WERI-Rb-1 (cell line): ENCODE results near the gene RTTN.
"Not testable (repeated sequence)": the region's sequence is repeated elsewhere in the genome, so short reads cannot be mapped to it uniquely, and the experiment has no call there.

Experiments used
- DNase-seq: peaks from one replicate; pipeline ENCODE4 v3.0.0-alpha.2; 2020
- H3K27ac ChIP-seq: fragments of 250-450 bp; sonication (Bioruptor Pico); 2 replicates; pipeline ENCODE4 v1.5.1; 2020; ENCODE audit warnings: mild to moderate bottlenecking, moderate library complexity
- H3K27me3 ChIP-seq: fragments of 250-450 bp; sonication (Bioruptor Pico); 2 replicates; pipeline ENCODE4 v1.5.1; 2021; ENCODE audit warnings: mild to moderate bottlenecking, low read depth, moderate library complexity; ENCODE audit not compliant: insufficient read depth, severe bottlenecking
- H3K36me3 ChIP-seq: fragments of 250-450 bp; sonication (Bioruptor Pico); 2 replicates; pipeline ENCODE4 v1.5.1; 2020; ENCODE audit warnings: mild to moderate bottlenecking, moderate library complexity
- H3K4me3 ChIP-seq: 2 replicates; pipeline ENCODE4 v1.5.1; 2011; ENCODE audit warnings: low read depth, mild to moderate bottlenecking, control low read depth, low read length
- H3K9me3 ChIP-seq: fragments of 250-450 bp; sonication (Bioruptor Pico); 2 replicates; pipeline ENCODE4 v1.5.1; 2021; ENCODE audit warnings: mild to moderate bottlenecking, moderate library complexity; ENCODE audit not compliant: severe bottlenecking
- TF ChIP-seq, protein P1 (sequence below): IDR thresholded peaks from 2 replicates; pipeline ENCODE4 v1.5.1; 2011; ENCODE audit warnings: low read depth, mild to moderate bottlenecking, control low read depth, inconsistent platforms, low read length

Gene RTTN

GRCh38 chr18:70121842-70122241, 83.6 kb downstream of the RTTN start:
- Histone ChIP-seq H3K27me3 (no peaks in the 10 kb centered on the region), H3K9me3 (no peaks in the 10 kb centered on the region)

DNA sequence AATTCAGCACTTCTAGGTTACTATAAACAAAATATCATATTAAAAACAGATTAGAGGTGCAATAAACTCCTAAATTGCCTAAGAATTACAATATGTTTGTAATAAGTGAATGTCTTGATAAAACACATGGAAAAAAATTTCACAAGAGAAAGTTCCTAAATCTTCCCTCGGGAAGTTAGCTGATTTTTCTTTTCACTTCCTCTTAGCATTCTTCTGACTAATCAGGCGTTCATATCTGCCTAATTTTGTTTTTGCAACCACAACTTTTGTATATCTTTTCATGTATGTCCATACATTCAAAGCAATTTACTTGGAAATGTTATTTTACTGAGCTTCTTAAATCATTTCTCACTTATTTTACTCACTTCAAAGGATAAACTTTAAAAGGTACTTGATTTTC, 88.5 kb downstream of the RTTN start:
- Histone ChIP-seq H3K27me3 (no peaks in the 10 kb centered on the region), H3K27ac (no peak overlapping the region)
- no peak for DNase-seq

More at GRCh38 chr18:70121842-70122241, 83.6 kb downstream of the RTTN start:
- Histone ChIP-seq H3K4me3 (no peak overlapping the region), H3K27ac (no peak overlapping the region), H3K36me3 (no peaks in the 10 kb centered on the region)
- no peak for DNase-seq
- TF ChIP-seq, protein P1, sequence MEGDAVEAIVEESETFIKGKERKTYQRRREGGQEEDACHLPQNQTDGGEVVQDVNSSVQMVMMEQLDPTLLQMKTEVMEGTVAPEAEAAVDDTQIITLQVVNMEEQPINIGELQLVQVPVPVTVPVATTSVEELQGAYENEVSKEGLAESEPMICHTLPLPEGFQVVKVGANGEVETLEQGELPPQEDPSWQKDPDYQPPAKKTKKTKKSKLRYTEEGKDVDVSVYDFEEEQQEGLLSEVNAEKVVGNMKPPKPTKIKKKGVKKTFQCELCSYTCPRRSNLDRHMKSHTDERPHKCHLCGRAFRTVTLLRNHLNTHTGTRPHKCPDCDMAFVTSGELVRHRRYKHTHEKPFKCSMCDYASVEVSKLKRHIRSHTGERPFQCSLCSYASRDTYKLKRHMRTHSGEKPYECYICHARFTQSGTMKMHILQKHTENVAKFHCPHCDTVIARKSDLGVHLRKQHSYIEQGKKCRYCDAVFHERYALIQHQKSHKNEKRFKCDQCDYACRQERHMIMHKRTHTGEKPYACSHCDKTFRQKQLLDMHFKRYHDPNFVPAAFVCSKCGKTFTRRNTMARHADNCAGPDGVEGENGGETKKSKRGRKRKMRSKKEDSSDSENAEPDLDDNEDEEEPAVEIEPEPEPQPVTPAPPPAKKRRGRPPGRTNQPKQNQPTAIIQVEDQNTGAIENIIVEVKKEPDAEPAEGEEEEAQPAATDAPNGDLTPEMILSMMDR = no peak

DNA sequence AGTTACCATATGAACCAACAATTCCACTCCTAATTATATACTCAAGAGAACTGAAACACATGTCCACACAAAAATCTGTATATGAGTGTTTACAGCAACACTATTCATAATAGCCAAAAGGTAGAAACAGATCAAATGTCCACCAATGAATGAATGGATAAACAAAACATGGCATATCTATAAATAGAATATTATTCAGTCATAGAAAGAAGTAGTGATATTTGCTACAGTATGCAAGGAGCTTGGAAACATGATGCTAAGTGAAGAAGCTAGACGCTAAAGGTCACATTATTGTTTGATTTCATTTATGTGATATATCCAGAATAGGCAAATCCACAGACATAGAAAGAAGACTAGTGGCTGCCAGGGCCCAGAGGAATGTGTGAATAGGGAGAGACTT, 92.0 kb downstream of the RTTN start:
- Histone ChIP-seq H3K36me3 (no peaks in the 10 kb centered on the region), H3K27me3 (no peaks in the 10 kb centered on the region), H3K27ac (no peak overlapping the region), H3K4me3 (no peak overlapping the region), H3K9me3 (no peaks in the 10 kb centered on the region)
- DNase-seq = no peak
- TF ChIP-seq, protein P1 = no peak

More for the DNA sequence above, 88.5 kb downstream of the RTTN start:
- no peaks in the 10 kb centered on the region for H3K36me3 ChIP-seq
- TF ChIP-seq, protein P1 = no peak
- no peaks in the 10 kb centered on the region for H3K9me3 ChIP-seq
- no peak overlapping the region for H3K4me3 ChIP-seq

- no peak for DNase-seq
- Histone ChIP-seq H3K4me3 (no peak overlapping the region), H3K27me3 (no peaks in the 10 kb centered on the region), H3K27ac (no peak overlapping the region), H3K9me3 (no peaks in the 10 kb centered on the region), H3K36me3 (no peaks in the 10 kb centered on the region)
- TF ChIP-seq, protein P1 = no peak
Measured at GRCh38 chr18:70110678-70111077, 94.8 kb downstream of the RTTN start.

- H3K9me3 ChIP-seq = no peaks in the 10 kb centered on the region
- no peak overlapping the region for H3K4me3 ChIP-seq
- H3K27ac ChIP-seq = no peak overlapping the region
- TF ChIP-seq, protein P1 = no peak
- H3K27me3 ChIP-seq = no peaks in the 10 kb centered on the region
- no peak for DNase-seq
- H3K36me3 ChIP-seq = no peaks in the 10 kb centered on the region
Measured at GRCh38 chr18:70107091-70107490, 98.4 kb downstream of the RTTN start.

DNA sequence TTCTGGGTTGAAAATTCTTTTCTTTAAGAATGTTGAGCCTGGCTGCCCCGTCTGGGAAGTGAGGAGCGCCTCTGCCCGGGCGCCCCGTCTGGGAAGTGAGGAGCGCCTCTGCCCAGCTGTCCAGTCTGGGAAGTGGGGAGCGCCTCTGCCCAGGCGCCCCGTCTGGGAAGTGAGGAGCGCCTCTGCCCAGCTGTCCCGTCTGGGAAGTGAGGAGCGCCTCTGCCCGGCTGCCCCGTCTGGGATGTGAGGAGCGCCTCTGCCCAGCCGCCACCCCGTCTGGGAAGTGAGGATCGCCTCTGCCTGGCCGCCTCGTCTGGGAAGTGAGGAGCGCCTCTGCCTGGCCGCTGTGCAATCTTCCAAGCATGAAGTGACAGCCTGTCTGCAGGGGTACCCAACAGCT, 102.6 kb downstream of the RTTN start:
- not testable (repeated sequence) for H3K9me3 ChIP-seq, H3K27me3 ChIP-seq, H3K27ac ChIP-seq, H3K4me3 ChIP-seq, H3K36me3 ChIP-seq, DNase-seq
